Endodermal cell (in vitro differentiated cells): Measurements from ENCODE around the gene IQUB. TPM values are rescaled to one million over a fixed set of nuclear protein-coding genes. Genes with fewer than 3 reads are reported as not detected.
"Not testable (repeated sequence)": the region's sequence is repeated elsewhere in the genome, so short reads cannot be mapped to it uniquely, and the experiment has no call there.

Source experiments
- DNase-seq: peaks from one replicate; pipeline ENCODE4 v3.0.0-alpha.2; 2017
- H3K27ac ChIP-seq: 2 replicates; pipeline ENCODE4 v1.5.1; 2013; ENCODE audit warnings: mild to moderate bottlenecking, low read depth, low read length, moderate library complexity
- H3K27me3 ChIP-seq: 2 replicates; pipeline ENCODE4 v1.6.1; 2013; ENCODE audit warnings: mild to moderate bottlenecking, low read length, moderate library complexity; ENCODE audit not compliant: insufficient read depth, control insufficient read depth, poor library complexity, severe bottlenecking
- H3K36me3 ChIP-seq: 2 replicates; pipeline ENCODE4 v1.7.0; 2013; ENCODE audit warnings: mild to moderate bottlenecking, low read length, moderate library complexity; ENCODE audit not compliant: control insufficient read depth, insufficient read depth
- H3K4me1 ChIP-seq: one replicate; pipeline ENCODE4 v1.7.0; 2013; ENCODE audit warnings: low read length; ENCODE audit not compliant: control insufficient read depth, insufficient read depth
- H3K4me3 ChIP-seq: 2 replicates; pipeline ENCODE4 v1.5.1; 2013; ENCODE audit warnings: mild to moderate bottlenecking, low read length, moderate library complexity
- H3K9ac ChIP-seq: 2 replicates; pipeline ENCODE4 v1.6.1; 2013; ENCODE audit warnings: mild to moderate bottlenecking, low read length, moderate library complexity; ENCODE audit not compliant: poor library complexity, severe bottlenecking; ENCODE audit errors: extremely low read depth
- H3K9me3 ChIP-seq: 2 replicates; pipeline ENCODE4 v1.6.1; 2013; ENCODE audit warnings: mild to moderate bottlenecking, low read length, moderate library complexity; ENCODE audit not compliant: control insufficient read depth
- H3K27ac Mint-ChIP-seq: 2 replicates; pipeline ENCODE4 v1.8.0; 2020; ENCODE audit warnings: mixed read lengths
- H3K27me3 Mint-ChIP-seq: 2 replicates; pipeline ENCODE4 v1.8.0; 2021; ENCODE audit warnings: mild to moderate bottlenecking, mixed read lengths; ENCODE audit not compliant: insufficient read depth
- H3K36me3 Mint-ChIP-seq: 2 replicates; pipeline ENCODE4 v1.8.0; 2020; ENCODE audit warnings: low read depth, mixed read lengths
- H3K4me1 Mint-ChIP-seq: 2 replicates; pipeline ENCODE4 v1.8.0; 2020; ENCODE audit warnings: mixed read lengths
- H3K4me3 Mint-ChIP-seq: 2 replicates; pipeline ENCODE4 v1.8.0; 2020; ENCODE audit warnings: mild to moderate bottlenecking, moderate library complexity, mixed read lengths
- H3K9me3 Mint-ChIP-seq: 2 replicates; pipeline ENCODE4 v1.8.0; 2020; ENCODE audit warnings: mild to moderate bottlenecking, mixed read lengths
- WGBS, 2 experiments: methylation state at CpG; one replicate each; pipeline versions ENCODE4 v1.1.5 to v1.1.7; 2013; ENCODE audit warnings: missing lambda C conversion rate in 2 of 2, mixed read lengths in 1 of 2; ENCODE audit not compliant: insufficient coverage in 1 of 2, insufficient read length in 1 of 2; 5-methylcytosine and 5-hydroxymethylcytosine counted together
- total RNA-seq, 2 donors: library from RNA; stranded (reverse); fragmentation: NEBNext Ultra II Directional in 1 of 2; extraction: Animal tissue kit (Norgen Biotek cat#: 25700) in 1 of 2; gene quantifications; 2 replicates in 1 of 2; 3 replicates in 1 of 2; pipeline ENCODE4 v1.2.1, GENCODE V29; 2021
- TF ChIP-seq, protein P1 (sequence below): fragments of 200-600 bp; sonication (generic); conservative IDR thresholded peaks from 2 replicates; pipeline ENCODE4 v1.5.0; 2021; ENCODE audit warnings: antibody characterized with exemption, mild to moderate bottlenecking

Gene IQUB
- total RNA-seq, 2 donors from 2014 or later = 0.88 to 2.1 TPM

DNA sequence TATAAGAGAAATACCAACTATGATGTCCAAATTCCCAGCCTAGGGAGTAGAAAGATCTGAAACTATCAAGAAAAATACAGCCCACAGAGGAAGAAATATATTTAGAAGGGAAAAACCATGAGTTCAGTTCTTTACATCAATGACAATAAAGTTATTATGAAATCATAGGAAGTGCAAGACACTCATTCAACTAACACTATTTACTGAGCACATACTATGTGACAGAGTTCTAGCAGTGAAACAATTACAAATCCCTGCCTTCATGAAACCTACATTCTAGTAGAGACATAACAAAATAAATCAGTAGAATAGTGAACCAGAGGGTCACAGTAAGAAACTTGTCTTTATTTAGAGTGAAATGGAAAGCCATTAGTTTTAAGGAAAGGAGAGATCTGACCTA lies 21.1 kb upstream of the IQUB start:
- peaks cover 15% of the 10 kb centered on the region for H3K36me3 Mint-ChIP-seq
- no peak overlapping the region for H3K9ac ChIP-seq
- H3K4me3 Mint-ChIP-seq = no peak overlapping the region
- peaks cover 3% of the 10 kb centered on the region for H3K4me1 Mint-ChIP-seq
- no peak for DNase-seq
- peaks cover 13% of the 10 kb centered on the region for H3K36me3 ChIP-seq
- peaks cover 1% of the 10 kb centered on the region for H3K9me3 Mint-ChIP-seq
- H3K9me3 ChIP-seq = no peaks in the 10 kb centered on the region
- H3K27ac Mint-ChIP-seq = no peak overlapping the region
- H3K27me3 Mint-ChIP-seq = no peaks in the 10 kb centered on the region
- no peak overlapping the region for H3K27ac ChIP-seq
- TF ChIP-seq, protein P1, sequence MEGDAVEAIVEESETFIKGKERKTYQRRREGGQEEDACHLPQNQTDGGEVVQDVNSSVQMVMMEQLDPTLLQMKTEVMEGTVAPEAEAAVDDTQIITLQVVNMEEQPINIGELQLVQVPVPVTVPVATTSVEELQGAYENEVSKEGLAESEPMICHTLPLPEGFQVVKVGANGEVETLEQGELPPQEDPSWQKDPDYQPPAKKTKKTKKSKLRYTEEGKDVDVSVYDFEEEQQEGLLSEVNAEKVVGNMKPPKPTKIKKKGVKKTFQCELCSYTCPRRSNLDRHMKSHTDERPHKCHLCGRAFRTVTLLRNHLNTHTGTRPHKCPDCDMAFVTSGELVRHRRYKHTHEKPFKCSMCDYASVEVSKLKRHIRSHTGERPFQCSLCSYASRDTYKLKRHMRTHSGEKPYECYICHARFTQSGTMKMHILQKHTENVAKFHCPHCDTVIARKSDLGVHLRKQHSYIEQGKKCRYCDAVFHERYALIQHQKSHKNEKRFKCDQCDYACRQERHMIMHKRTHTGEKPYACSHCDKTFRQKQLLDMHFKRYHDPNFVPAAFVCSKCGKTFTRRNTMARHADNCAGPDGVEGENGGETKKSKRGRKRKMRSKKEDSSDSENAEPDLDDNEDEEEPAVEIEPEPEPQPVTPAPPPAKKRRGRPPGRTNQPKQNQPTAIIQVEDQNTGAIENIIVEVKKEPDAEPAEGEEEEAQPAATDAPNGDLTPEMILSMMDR = no peak
- H3K4me3 ChIP-seq = no peak overlapping the region
- H3K27me3 ChIP-seq = no peaks in the 10 kb centered on the region
- no peaks in the 10 kb centered on the region for H3K4me1 ChIP-seq

DNA sequence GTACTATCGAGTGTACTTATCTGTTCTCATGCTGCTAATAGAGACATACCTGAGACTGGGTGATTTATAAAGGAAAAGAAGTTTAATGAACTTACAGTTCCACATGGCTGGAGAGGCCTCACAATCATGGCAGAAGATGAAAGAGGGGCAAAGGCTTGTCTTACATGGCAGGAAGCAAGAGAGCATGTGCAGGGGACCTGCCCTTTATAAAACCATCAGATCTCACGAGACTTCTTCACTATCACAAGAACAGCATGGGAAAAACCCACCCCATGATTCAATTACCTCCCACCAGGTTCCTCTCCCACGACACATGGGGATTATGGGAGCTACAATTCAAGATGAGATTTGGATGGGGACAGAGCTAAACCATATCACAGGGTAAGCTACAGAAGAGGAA lies 18.8 kb upstream of the IQUB start:
- peaks cover 1% of the 10 kb centered on the region for H3K9me3 Mint-ChIP-seq
- H3K4me1 ChIP-seq = no peaks in the 10 kb centered on the region
- peaks cover under 1% of the 10 kb centered on the region for H3K4me1 Mint-ChIP-seq
- peaks cover 29% of the 10 kb centered on the region for H3K36me3 ChIP-seq
- WGBS, 2 experiments = 95 to 100% methylated on average over 1 to 3 of the region's 3 CpGs
- H3K9me3 ChIP-seq = no peaks in the 10 kb centered on the region
- H3K4me3 Mint-ChIP-seq = no peak overlapping the region
- H3K27me3 Mint-ChIP-seq = no peaks in the 10 kb centered on the region
- H3K4me3 ChIP-seq = no peak overlapping the region
- H3K27ac Mint-ChIP-seq = no peak overlapping the region
- peaks cover 27% of the 10 kb centered on the region for H3K36me3 Mint-ChIP-seq
- TF ChIP-seq, protein P1 = no peak
- H3K27ac ChIP-seq = no peak overlapping the region
- no peak for DNase-seq
- H3K9ac ChIP-seq = no peak overlapping the region
- H3K27me3 ChIP-seq = no peaks in the 10 kb centered on the region

DNA sequence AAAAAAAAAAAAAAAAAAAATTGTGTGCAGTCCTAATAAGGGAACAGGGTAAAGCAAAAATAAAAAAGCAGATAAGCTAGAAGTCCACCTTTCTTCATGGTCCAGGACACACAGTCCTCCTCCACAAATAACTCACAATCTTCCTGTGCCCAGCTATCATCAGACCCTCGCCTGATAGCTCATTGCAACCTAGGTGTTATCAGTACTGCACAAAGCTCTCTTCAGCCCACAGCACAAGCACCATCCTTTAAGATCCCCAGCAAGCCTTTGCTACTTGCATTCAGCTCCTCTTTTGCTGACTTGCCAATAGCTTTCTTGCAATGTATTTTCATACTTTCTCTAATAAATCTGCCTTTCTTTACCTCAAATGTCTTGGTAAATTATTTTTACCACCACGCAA lies 18.2 kb upstream of the IQUB start:
- Histone ChIP-seq H3K9me3 (no peaks in the 10 kb centered on the region), H3K27ac (no peak overlapping the region), H3K4me3 (no peak overlapping the region), H3K9ac (no peak overlapping the region), H3K27me3 (no peaks in the 10 kb centered on the region), H3K4me1 (no peaks in the 10 kb centered on the region), H3K36me3 (peaks cover 30% of the 10 kb centered on the region)
- Mint-ChIP-seq H3K27ac (no peak overlapping the region), H3K27me3 (no peaks in the 10 kb centered on the region), H3K36me3 (peaks cover 28% of the 10 kb centered on the region), H3K9me3 (peaks cover 1% of the 10 kb centered on the region), H3K4me3 (no peak overlapping the region), H3K4me1 (no peaks in the 10 kb centered on the region)
- TF ChIP-seq, protein P1 = no peak
- 83 to 94% methylated on average over 1 to 2 of the region's 2 CpGs for WGBS, 2 experiments
- no peak for DNase-seq

DNA sequence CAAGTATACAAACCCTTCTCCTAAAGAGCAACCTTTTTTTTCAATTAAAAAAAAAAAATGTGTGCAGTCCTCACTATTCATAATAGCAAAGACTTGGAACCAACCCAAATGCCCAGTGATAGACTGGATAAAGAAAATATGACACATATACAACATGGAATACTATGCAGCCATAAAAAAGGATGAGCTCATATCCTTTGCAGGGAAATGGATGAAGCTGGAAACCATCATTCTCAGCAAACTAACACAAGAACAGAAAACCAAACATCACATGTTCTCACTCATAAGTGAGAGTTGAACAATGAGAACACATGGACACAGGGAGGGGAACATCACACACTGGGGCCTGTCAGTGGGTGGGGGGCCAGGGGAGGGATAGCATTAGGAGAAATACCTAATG lies 17.7 kb upstream of the IQUB start:
- H3K27ac Mint-ChIP-seq, H3K4me3 ChIP-seq, H3K9ac ChIP-seq, H3K27me3 ChIP-seq, H3K4me1 ChIP-seq, H3K4me1 Mint-ChIP-seq, H3K9me3 ChIP-seq, H3K27me3 Mint-ChIP-seq, H3K27ac ChIP-seq, DNase-seq, H3K4me3 Mint-ChIP-seq, H3K9me3 Mint-ChIP-seq: not testable (repeated sequence)
- H3K36me3 Mint-ChIP-seq = peaks cover 28% of the 10 kb centered on the region
- peaks cover 35% of the 10 kb centered on the region for H3K36me3 ChIP-seq
